Measurements from ENCODE around the gene KRTAP12-2. TPM values are rescaled to one million over a fixed set of nuclear protein-coding genes. Genes with fewer than 3 reads are reported as not detected.
"Not testable (repeated sequence)": the region's sequence is repeated elsewhere in the genome, so short reads cannot be mapped to it uniquely, and the experiment has no call there.

The KRTAP12-2 gene
- total RNA-seq, 1 donor from 2014 or later: not detected

DNA sequence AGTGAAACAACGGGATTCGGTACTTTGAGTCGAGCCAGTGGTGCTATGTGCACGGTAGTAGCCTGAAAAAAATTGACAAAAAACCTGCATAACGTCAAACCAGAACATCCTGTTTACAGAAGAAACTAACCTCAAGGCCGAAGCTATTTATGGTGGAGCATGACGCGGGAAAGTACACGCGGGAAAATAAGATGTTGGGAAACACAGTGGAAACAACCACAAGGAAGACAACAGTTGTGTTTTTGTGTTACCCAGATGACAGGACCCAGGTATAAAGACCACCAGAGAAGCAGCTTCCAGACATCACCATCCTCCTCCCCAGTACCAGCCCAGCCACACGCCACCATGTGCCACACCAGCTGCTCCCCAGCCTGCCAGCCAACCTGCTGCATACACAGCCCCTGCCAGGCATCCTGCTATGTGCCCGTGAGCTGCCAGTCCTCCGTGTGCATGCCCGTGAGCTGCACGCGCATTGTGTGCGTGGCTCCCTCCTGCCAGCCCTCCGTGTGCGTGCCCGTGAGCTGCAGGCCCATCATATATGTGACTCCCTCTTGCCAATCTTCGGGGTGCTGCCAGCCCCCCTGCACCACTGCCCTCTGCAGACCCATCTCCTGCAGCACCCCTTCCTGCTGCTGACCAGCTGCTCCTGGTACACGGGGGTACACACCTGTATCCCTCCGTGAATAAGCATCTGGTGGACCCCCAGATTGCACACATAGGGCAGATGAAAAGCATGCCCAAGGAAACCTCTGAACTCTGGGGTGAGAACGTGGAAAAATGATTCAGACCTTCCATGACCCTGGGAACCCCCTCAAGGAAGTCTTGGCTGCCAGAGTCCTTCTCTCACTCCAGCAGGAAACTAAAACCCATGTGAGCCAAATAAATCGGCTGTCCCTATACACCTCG lies 8.8 kb downstream of the KRTAP12-2 start, which contains the start of gene KRTAP12-3:
KRTAP12-3 (plus strand) TSS at position 298 of the 906 bp plus-strand sequence; CDS start at position 346, 48 bp downstream.
- ATAC-seq (ENCODE audit: poor library complexity): no peak
- intact Hi-C loops (cut with DNase I): no loop called here
- DNase-seq: no peak

DNA sequence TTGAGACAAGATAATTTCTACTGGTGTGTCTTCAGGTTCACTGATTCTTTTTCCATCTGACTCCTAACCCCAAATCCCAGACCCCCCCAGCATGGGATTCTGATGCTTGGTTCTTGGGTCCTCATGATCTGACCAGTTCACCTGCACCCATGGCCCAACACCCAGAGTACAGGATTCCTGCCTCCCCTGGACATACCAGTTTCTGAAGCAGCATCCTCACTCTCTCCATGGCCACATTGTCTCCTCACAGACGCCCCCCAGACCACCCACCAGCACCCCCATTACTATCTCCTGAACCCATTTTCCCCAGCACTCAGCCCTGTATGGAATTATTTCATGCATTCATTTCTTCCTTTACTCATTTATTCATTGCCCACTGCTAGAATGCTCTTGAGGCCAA lies 9.9 kb downstream of the KRTAP12-2 start:
- no peak for DNase-seq
- ATAC-seq (ENCODE audit: poor library complexity): no peak
- intact Hi-C loops (cut with DNase I): no loop called here

- DNase-seq (no peak), ATAC-seq (ENCODE audit: poor library complexity) (no peak)
- intact Hi-C loops (cut with DNase I): no loop called here
Observed at GRCh38 chr21:44654576-44655175, 12.1 kb downstream of the KRTAP12-2 start, which contains the start of gene KRTAP12-4. Gene KRTAP12-4, minus strand, starts transcription at chr21:44654659. Its CDS starts 45 bp downstream, at chr21:44654614.

GRCh38 chr21:44653656-44654575 lies 12.8 kb downstream of the KRTAP12-2 start:
- ATAC-seq (ENCODE audit: poor library complexity) (no peak), DNase-seq (no peak)
- intact Hi-C loops (cut with DNase I): no loop called here

DNA sequence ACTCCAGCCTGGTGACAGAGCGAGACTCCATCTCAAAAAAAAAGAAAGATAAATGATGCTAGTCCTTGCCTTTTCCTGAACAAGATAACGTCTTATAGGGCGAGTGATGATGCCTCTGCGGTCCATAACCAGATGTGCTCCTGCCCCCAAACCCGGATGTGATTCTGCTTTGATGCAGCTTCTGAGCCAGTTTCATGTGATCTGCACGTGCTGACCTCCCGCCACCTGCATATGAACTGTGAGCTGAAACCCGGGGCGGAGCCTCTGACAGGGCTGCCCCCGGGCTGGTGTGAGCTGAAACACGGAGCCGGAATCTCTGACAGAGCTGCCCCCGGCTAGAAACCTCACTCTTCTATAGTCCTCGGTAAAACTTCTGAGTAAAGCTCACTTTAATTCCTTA lies 13.6 kb downstream of the KRTAP12-2 start:
- no peak for ATAC-seq (ENCODE audit: poor library complexity)
- DNase-seq: no peak
- intact Hi-C loops (cut with DNase I): no loop called here

DNA sequence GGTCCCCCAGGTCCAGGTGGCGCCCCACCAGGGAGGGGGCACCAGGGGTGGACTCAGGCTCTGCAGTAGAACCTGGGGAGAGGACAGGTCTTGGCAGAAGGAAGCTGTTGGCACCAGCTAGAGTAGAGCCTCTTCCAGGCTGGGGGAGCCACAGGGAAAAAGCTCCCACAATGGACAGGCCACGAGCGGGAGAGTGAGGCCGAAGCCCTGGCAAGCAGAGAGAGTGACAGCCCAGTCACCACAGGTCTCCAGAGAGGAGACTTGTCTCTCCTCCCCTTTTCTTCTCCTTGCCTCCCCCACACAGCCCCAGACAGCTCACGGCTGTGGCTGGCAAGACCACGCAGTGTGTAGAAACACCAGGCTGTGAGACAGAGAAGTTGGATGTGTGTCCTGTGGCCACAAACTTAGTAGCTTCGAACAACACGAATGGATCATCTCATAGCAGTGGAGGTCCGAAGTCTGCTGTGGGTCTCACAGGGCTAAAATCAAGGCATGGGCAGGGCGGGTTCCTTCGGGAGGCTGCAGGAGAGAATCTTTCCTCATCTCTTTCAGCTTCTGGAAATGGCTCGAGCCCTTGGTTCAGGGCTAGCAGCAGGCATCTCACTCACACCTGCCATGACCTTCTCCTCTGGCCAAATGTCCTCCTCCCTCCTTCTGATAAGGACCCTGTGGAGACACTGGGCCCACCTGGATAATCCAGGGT lies 15.6 kb downstream of the KRTAP12-2 start:
- DNase-seq: no peak
- ATAC-seq (ENCODE audit: poor library complexity): no peak
- intact Hi-C loops (cut with DNase I): no loop called here

GRCh38 chr21:44650265-44650972 lies 16.3 kb downstream of the KRTAP12-2 start:
- ATAC-seq (ENCODE audit: poor library complexity): no peak
- intact Hi-C loops (cut with DNase I): no loop called here
- no peak for DNase-seq

DNA sequence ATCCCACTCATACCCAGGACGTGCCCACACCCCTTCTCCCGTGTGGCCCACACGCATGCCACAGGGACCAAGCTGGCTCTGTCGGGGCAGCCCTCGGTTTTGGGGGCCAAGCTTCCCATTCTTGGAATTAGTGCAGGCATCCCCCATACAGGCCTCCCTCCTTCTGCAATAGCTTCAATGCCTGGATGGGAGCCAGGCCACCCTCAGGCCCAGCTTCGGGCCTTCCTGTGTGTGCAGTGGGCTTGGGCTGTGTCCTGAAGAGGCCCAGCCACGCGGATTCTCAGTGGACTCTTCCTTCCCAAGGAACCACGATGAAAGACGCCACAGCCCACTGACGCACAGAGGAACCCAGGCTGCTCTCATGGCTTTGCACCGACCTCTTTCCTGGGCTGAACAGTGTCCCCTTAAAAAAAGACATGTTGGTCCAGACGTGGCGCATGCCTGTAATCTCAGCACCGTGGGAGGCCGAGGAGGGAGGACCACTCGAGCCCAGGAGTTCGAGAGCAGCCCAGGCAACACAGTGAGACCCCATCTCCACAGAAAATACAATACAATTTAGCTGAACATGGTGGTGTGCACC lies 17.1 kb downstream of the KRTAP12-2 start:
- no peak for ATAC-seq (ENCODE audit: poor library complexity)
- intact Hi-C loops (cut with DNase I): no loop called here
- no peak for DNase-seq

DNA sequence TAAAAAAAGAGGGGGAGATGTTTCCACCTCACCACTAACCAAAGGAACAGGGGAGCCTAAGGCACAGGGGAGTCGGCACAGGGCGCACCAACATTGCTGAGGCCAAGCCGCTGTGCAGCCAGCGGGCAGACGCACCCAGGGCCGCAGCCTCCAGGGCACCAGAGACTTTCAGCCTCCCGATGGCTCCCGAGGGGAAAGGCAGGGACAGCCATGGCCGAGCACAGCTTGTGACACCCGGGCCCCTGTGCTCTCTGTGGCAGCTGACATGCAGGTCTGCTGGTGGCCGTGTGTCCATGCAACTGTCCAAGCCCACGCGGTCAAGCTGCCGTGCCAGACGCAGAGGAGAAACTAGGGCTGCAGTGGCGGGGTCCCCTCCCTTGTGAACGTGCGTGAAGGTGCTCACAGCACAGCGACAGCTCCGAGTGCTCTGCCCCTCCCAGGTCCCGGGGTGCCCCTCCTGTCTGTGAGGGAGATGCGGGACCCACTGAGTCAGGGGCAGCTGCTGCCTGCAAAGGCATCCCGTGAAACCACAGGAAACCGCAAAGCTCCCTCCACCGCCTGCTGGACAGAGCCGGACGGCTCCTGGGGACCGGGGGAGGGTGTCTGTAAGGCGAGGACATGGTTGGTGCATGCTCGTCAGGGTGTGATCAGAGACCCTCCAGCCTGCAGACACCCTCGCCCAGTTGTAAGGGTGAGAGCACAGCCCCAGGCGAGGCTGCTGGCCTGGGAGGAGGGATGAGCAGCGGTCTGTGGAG lies 18.0 kb downstream of the KRTAP12-2 start:
- intact Hi-C loops (cut with DNase I): no loop called here
- DNase-seq (no peak), ATAC-seq (ENCODE audit: poor library complexity) (no peak)

DNA sequence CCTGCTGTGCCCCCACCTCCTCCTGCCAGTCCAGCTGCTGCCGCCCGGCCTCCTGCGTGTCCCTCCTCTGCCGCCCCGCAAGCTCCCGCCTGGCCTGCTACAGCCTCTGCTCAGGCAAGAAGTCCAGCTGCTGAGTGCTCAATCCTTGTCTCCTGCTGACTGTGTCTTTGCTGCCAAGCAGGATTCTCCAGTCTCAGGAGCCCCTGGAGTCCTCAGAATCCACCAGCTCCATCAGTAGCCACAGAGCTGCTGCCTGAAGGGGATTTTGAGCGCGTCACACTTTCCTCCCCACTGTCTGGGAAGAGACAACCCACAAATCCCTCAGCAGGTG lies 19.5 kb downstream of the KRTAP12-2 start:
- no peak for ATAC-seq (ENCODE audit: poor library complexity)
- DNase-seq: no peak
- intact Hi-C loops (cut with DNase I): no loop called here

DNA sequence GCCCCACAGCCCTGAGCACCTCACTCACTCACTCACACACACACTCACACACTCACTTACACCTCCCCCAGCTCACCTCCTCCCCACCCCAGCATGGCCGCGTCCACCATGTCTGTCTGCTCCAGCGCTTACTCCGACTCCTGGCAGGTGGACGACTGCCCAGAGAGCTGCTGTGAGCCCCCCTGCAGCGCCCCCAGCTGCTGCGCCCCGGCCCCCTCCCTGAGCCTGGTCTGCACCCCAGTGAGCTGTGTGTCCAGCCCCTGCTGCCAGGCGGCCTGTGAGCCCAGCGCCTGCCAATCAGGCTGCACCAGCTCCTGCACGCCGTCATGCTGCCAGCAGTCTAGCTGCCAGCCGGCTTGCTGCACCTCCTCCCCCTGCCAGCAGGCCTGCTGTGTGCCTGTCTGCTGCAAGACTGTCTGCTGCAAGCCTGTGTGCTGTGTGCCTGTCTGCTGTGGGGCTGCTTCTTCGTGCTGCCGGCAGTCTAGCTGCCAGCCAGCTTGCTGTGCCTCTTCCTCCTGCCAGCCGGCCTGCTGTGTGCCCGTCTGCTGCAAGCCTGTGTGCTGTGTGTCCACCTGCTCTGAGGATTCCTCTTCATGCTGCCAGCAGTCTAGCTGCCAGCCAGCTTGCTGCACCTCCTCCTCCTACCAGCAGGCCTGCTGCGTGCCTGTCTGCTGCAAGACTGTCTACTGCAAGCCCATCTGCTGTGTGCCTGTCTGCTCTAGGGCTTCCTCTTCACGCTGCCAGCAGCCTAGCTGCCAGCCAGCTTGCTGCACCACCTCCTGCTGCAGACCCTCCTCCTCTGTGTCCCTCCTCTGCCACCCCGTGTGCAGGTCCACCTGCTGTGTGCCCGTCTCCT lies 20.1 kb downstream of the KRTAP12-2 start, which contains the start of gene KRTAP10-11:
KRTAP10-11 (plus strand) TSS at position 49 of the 856 bp plus-strand sequence; CDS start at position 94, 45 bp downstream.
- ATAC-seq (ENCODE audit: poor library complexity); DNase-seq; intact Hi-C loops (cut with DNase I): not testable (repeated sequence)

DNA sequence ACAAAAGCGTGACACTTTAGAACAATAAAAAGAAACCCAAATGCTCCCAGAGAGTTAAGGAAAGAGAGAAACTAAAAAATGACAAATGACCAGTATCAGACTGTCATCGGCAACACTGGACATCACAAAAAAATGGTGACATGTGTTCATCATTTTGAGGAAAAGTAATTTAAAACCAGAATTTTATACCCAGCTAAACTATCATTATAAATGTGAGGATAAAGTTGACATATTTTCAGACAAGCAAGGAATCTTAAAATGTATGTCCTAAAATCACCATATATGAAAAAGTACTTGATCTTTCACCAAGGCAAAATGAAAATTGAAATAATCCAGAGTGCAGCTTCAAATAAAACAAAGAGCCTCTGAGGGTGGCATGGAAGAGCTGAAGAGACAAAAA lies 21.8 kb downstream of the KRTAP12-2 start:
- no peak for ATAC-seq (ENCODE audit: poor library complexity)
- no peak for DNase-seq
- intact Hi-C loops (cut with DNase I): no loop called here

DNA sequence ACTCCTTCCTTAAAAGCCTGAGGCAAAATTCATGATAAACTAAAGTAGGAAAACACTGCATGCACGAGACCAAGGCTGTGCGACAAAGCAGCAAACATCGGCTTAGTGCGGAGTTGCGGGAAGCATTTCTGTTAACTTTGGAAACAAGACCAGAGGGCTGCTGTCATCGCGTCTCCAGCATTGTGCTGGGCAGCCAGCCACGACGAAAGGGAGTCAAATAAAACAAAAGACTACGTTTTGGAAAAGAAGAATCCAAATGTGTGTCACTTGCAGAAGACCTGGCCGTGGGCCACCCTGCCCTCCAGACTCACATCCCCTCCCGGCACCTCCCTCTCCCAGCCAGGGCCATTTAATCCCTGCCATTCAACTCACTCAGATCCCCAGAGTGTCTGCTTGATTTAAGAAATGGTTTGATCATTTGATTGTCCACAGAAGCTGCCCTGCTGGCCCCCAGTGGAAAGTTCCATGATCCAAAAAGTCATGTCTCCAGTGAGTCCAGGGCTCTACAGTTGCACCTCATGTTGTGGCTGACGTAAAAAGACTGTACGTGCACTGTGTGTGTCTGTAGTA lies 22.9 kb downstream of the KRTAP12-2 start:
- ATAC-seq (ENCODE audit: poor library complexity) (no peak), DNase-seq (no peak)
- intact Hi-C loops (cut with DNase I): no loop called here

DNA sequence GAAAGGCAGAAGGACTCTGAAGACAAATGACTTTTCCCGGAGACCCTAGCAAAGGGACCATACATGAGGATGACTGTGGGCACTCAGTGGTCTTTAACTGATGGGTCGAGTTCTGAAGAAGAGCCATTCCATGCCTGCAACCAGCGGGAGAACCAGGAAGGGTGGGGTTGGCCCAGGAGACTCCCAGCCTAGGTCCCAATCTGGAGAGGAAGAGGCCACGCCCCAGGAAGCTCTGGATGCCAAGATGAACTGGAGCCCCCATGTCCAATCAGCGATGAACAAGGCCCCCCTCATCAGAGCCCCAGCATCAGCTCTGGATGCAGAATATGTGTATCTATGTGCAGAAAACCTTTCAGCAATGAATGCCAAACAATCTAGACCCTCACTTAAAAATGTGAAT lies 26.0 kb downstream of the KRTAP12-2 start:
- ATAC-seq (ENCODE audit: poor library complexity) (no peak), DNase-seq (no peak)
- intact Hi-C loops (cut with DNase I): no loop called here

- DNase-seq (no peak), ATAC-seq (ENCODE audit: poor library complexity) (no peak)
- intact Hi-C loops (cut with DNase I): no loop called here
Observed at GRCh38 chr21:44639331-44639655, 27.4 kb downstream of the KRTAP12-2 start.
